WTC11 (cell line): ENCODE measurements around the gene CHDH.

Experiments used
- CTCF ChIP-seq: fragments of 200-600 bp; IDR thresholded peaks from 2 replicates; pipeline ENCODE4 v1.8.0; 2022; ENCODE audit warnings: antibody characterized with exemption
- TCF7 ChIP-seq: sonication (generic); formaldehyde crosslinking; IDR thresholded peaks from 2 replicates; pipeline ENCODE4 v1.8.0; 2022; ENCODE audit warnings: mild to moderate bottlenecking, low read depth, missing genetic modification reagents, moderate library complexity
- USF1 ChIP-seq: sonication (generic); formaldehyde crosslinking; IDR thresholded peaks from 2 replicates; pipeline ENCODE4 v1.8.0; 2022; ENCODE audit warnings: mild to moderate bottlenecking, missing genetic modification reagents

GRCh38 chr3:53844262-53845102 lies 1.7 kb downstream of the CHDH start:
- TF ChIP-seq TCF7 (CRISPR knock-in tag) (no peak), USF1 (no peak), CTCF (no peak)
